OCI-LY1 (cell line): ENCODE data around the gene ANKRD11.
"Not testable (repeated sequence)": the region's sequence is repeated elsewhere in the genome, so short reads cannot be mapped to it uniquely, and the experiment has no call there.

Experiments used
- H2AFZ ChIP-seq: fragments of 200-600 bp; sonication (generic), shearing (Covaris generic); 2 replicates; pipeline ENCODE4 v1.6.0; 2014; ENCODE audit warnings: antibody characterized with exemption, mild to moderate bottlenecking, low read length
- H3F3A ChIP-seq: fragments of 200-600 bp; sonication (generic), shearing (Covaris generic); 2 replicates; pipeline ENCODE4 v1.6.0; 2014; ENCODE audit warnings: mild to moderate bottlenecking, antibody characterized with exemption, low read length, moderate library complexity; ENCODE audit not compliant: insufficient read depth
- H3K27ac ChIP-seq: fragments of 200-600 bp; sonication (generic); 2 replicates; pipeline ENCODE4 v1.5.1; 2014; ENCODE audit warnings: low read length, mixed run types, mild to moderate bottlenecking, low read depth; ENCODE audit not compliant: poor library complexity, severe bottlenecking
- H3K27me3 ChIP-seq: fragments of 200-600 bp; sonication (generic); 2 replicates; pipeline ENCODE4 v1.6.0; 2014; ENCODE audit warnings: antibody characterized with exemption, mild to moderate bottlenecking, low read length, moderate library complexity; ENCODE audit not compliant: insufficient read depth
- H3K36me3 ChIP-seq: fragments of 200-600 bp; sonication (generic); 2 replicates; pipeline ENCODE4 v1.6.1; 2014; ENCODE audit warnings: mild to moderate bottlenecking, antibody characterized with exemption, low read length, moderate library complexity, mixed read lengths; ENCODE audit not compliant: insufficient read depth
- H3K4me1 ChIP-seq: fragments of 200-600 bp; sonication (generic); 2 replicates; pipeline ENCODE4 v1.5.1; 2014; ENCODE audit warnings: mild to moderate bottlenecking, low read length, moderate library complexity; ENCODE audit not compliant: insufficient read depth, severe bottlenecking
- H3K4me2 ChIP-seq: fragments of 200-600 bp; sonication (generic), shearing (Covaris generic); 2 replicates; pipeline ENCODE4 v1.6.1; 2014; ENCODE audit warnings: low read length
- H3K4me3 ChIP-seq: fragments of 200-600 bp; sonication (generic); 2 replicates; pipeline ENCODE4 v1.5.1; 2014; ENCODE audit warnings: low read length, low read depth, mild to moderate bottlenecking, mixed read lengths; ENCODE audit not compliant: poor library complexity, severe bottlenecking
- H3K79me2 ChIP-seq: fragments of 200-600 bp; shearing (Covaris generic); 2 replicates; pipeline ENCODE4 v1.6.1; 2016; ENCODE audit warnings: mixed run types, low read length, mixed read lengths; ENCODE audit not compliant: insufficient read depth
- H3K9ac ChIP-seq: fragments of 200-600 bp; sonication (generic), shearing (Covaris generic); 2 replicates; pipeline ENCODE4 v1.6.1; 2014; ENCODE audit warnings: mild to moderate bottlenecking, low read length, mixed read lengths
- H3K9me2 ChIP-seq: fragments of 200-600 bp; sonication (generic), shearing (Covaris generic); 2 replicates; pipeline ENCODE4 v1.6.1; 2014; ENCODE audit warnings: low read depth, mild to moderate bottlenecking, low read length, mixed read lengths
- H3K9me3 ChIP-seq: fragments of 200-600 bp; shearing (Covaris generic); 2 replicates; pipeline ENCODE4 v1.6.1; 2014; ENCODE audit warnings: low read length, mixed read lengths
- H4K20me1 ChIP-seq: fragments of 200-600 bp; sonication (generic), shearing (Covaris generic); 2 replicates; pipeline ENCODE4 v1.6.0; 2016; ENCODE audit warnings: mild to moderate bottlenecking, low read length; ENCODE audit not compliant: insufficient read depth
- CTCF ChIP-seq: fragments of 200-600 bp; sonication (generic), shearing (Covaris generic); IDR thresholded peaks from 2 replicates; pipeline ENCODE4 v1.5.1; 2017; ENCODE audit warnings: mild to moderate bottlenecking, antibody characterized with exemption, low read length, moderate library complexity, mixed read lengths
- EZH2 ChIP-seq: fragments of 200-600 bp; sonication (generic), shearing (Covaris generic); IDR thresholded peaks from 2 replicates; pipeline ENCODE4 v1.8.0; 2017; ENCODE audit warnings: borderline replicate concordance, mixed run types, mild to moderate bottlenecking, antibody characterized with exemption, low read length, moderate library complexity, mixed read lengths

ANKRD11 gene

GRCh38 chr16:89332243-89332901 lies 158.0 kb downstream of the ANKRD11 start:
- Histone ChIP-seq H3K9ac (peak overlapping the region; percentile 39), H3K9me3 (no peaks in the 10 kb centered on the region), H4K20me1 (no peaks in the 10 kb centered on the region), H3K4me2 (peak overlapping the region; percentile 55), H2AFZ (no peak overlapping the region), H3K27me3 (no peaks in the 10 kb centered on the region), H3K79me2 (peaks cover 63% of the 10 kb centered on the region), H3K4me1 (peaks cover 76% of the 10 kb centered on the region), H3K9me2 (no peaks in the 10 kb centered on the region), H3K4me3 (peak overlapping the region; percentile 2), H3K36me3 (0 out of 2 replicates have a peak, but pooled peaks cover 3% of the 10 kb centered on the region), H3F3A (0 out of 2 replicates have a peak, but pooled peaks cover 5% of the 10 kb centered on the region), H3K27ac (peak overlapping the region; percentile 87)
- no peak for TF ChIP-seq CTCF
- no peak for TF ChIP-seq EZH2

GRCh38 chr16:89331371-89332109 lies 158.8 kb downstream of the ANKRD11 start:
- 0 out of 2 replicates have a peak, but pooled peaks cover 3% of the 10 kb centered on the region for H3K36me3 ChIP-seq
- TF ChIP-seq CTCF: no peak
- TF ChIP-seq EZH2: no peak
- H3K9ac ChIP-seq: peak overlapping the region; percentile 39
- no peaks in the 10 kb centered on the region for H3K27me3 ChIP-seq
- peak overlapping the region; percentile 87 for H3K27ac ChIP-seq
- H3K4me3 ChIP-seq: peak overlapping the region; percentile 2
- H3K9me3 ChIP-seq: no peaks in the 10 kb centered on the region
- H2AFZ ChIP-seq: no peak overlapping the region
- 0 out of 2 replicates have a peak, but pooled peaks cover 5% of the 10 kb centered on the region for H3F3A ChIP-seq
- peaks cover 82% of the 10 kb centered on the region for H3K4me1 ChIP-seq
- H4K20me1 ChIP-seq: no peaks in the 10 kb centered on the region
- H3K79me2 ChIP-seq: peaks cover 68% of the 10 kb centered on the region
- peak overlapping the region; percentile 55 for H3K4me2 ChIP-seq
- no peaks in the 10 kb centered on the region for H3K9me2 ChIP-seq

- Histone ChIP-seq H3K4me3 (no peak overlapping the region), H3F3A (0 out of 2 replicates have a peak, but pooled peaks cover 5% of the 10 kb centered on the region), H3K27me3 (no peaks in the 10 kb centered on the region), H3K36me3 (0 out of 2 replicates have a peak, but pooled peaks cover 3% of the 10 kb centered on the region), H3K4me2 (peak overlapping the region; percentile 11; the same call in 1 of the 2 replicates), H3K27ac (peak overlapping the region; percentile 87), H4K20me1 (no peaks in the 10 kb centered on the region), H3K9me2 (no peaks in the 10 kb centered on the region), H3K9ac (no peak overlapping the region), H2AFZ (no peak overlapping the region), H3K4me1 (peaks cover 82% of the 10 kb centered on the region), H3K9me3 (no peaks in the 10 kb centered on the region), H3K79me2 (peaks cover 77% of the 10 kb centered on the region)
- no peak for TF ChIP-seq EZH2
- TF ChIP-seq CTCF: no peak
Measured at GRCh38 chr16:89330177-89330856, 160.0 kb downstream of the ANKRD11 start.

- H3K27me3 ChIP-seq, H3F3A ChIP-seq, H3K4me3 ChIP-seq, H3K36me3 ChIP-seq, H3K9me3 ChIP-seq, H3K4me2 ChIP-seq, H3K9me2 ChIP-seq, H3K27ac ChIP-seq, H4K20me1 ChIP-seq, H3K9ac ChIP-seq, H2AFZ ChIP-seq: not testable (repeated sequence)
- Histone ChIP-seq H3K4me1 (peaks cover 82% of the 10 kb centered on the region), H3K79me2 (peaks cover 76% of the 10 kb centered on the region)
Measured at GRCh38 chr16:89329830-89330176, 160.6 kb downstream of the ANKRD11 start.
